ENCODE data around the gene SMIM33.
"Not testable (repeated sequence)": the region's sequence is repeated elsewhere in the genome, so short reads cannot be mapped to it uniquely, and the experiment has no call there.

SMIM33 gene

DNA sequence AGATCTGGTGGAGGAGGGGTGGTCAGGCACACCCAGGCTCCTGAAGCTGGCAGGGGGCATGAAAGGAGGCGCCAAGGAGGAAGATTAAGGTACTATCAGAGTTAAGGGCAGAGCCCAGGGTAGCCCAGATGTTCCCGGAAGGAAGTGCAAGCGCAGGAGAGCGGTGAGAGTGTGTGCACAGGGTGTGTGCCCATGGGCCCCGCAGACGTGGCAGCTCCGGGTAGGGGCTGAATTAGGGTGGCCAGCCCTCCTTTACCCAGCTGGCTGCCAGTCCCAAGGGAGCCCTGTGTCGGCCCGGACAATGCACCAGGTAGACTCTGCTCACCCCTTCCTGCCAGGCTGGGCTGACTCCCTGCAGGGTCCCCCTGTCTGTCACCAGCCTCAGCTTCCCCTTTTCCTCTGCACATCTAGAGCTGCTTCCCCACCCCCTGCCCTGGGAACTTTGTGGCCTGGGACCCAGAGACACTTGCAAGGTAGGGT, at the start of gene SMIM33:
SMIM33 (plus strand) TSS at position 184 of the 480 bp plus-strand sequence; CDS start at position 302, 118 bp downstream.
- DNase-seq (ENCODE audit: low spot score) = no peak

GRCh38 chr5:139422307-139422893, 48.4 kb upstream of the SMIM33 start:
- peak; percentile 74 for DNase-seq (ENCODE audit: low spot score)

GRCh38 chr5:139425497-139425896, 45.3 kb upstream of the SMIM33 start:
- no peak for DNase-seq (ENCODE audit: low spot score)

- peak; percentile 51 for DNase-seq (ENCODE audit: low spot score)
Observed at GRCh38 chr5:139426203-139426885, 44.5 kb upstream of the SMIM33 start.

DNA sequence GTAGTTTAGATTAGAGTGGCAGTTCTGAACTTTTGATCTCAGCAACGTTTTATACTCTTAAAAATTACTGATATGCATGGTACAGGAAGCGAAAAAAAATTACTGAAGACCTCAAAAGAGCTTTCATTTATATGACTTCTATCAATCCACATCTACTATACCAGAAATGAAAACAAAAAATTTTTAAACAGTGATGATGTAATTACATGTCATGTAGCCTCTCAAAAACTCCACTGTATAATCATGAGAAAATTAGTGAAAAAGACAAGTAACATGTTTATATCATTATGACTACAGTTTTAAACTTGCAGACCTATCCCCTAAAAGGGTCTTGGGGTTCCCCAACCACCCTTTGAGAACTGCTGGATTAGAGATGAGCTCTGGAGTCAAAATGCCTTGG, 40.8 kb upstream of the SMIM33 start:
- DNase-seq (ENCODE audit: low spot score) = no peak

DNA sequence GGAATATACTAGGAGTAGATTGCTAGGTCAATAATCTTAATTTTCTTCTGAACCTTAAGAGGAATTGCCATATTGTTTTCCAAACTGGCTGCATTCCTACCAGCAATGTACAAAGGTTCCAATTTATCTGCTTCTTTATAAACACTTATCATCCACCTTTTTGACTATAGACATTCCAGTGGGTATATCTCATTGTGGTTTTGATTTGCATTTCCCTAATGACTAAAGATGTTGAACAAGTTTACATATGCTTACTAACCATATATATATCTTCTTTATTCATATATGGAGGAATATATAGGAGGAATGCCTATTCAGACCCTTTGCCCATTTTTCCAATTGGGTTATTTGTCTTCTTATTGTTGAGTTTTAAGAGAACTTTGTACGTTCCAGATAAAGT, 39.1 kb upstream of the SMIM33 start:
- no peak for DNase-seq (ENCODE audit: low spot score)

DNA sequence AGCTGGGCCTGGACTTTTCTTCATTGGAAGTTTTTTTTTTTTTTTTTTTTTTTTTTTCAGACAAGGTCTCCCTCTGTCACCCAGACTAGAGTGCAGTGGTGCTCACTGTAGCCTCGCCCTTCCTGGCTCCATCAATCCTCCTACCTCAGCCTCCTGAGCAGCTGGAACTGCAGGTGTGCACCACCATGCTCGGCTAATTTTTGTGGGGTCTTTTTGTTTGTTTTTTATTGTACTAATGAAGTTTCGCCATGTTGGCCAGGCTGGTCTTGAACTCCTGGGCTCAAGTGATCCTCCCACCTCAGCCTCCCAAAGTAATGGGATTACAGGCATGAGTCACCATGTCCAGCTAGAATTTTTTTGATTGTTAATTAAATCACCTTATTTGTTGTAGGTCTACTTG, 35.1 kb upstream of the SMIM33 start:
- no peak for DNase-seq (ENCODE audit: low spot score)

GRCh38 chr5:139438707-139439012, 32.1 kb upstream of the SMIM33 start:
- DNase-seq (ENCODE audit: low spot score) = no peak

- DNase-seq (ENCODE audit: low spot score) = peak; percentile 83
Observed at GRCh38 chr5:139439013-139439903, 31.5 kb upstream of the SMIM33 start, which contains the start of gene DNAJC18. TSS of gene DNAJC18 (minus strand) at chr5:139439525. CDS start at chr5:139439445, 80 bp downstream.

DNA sequence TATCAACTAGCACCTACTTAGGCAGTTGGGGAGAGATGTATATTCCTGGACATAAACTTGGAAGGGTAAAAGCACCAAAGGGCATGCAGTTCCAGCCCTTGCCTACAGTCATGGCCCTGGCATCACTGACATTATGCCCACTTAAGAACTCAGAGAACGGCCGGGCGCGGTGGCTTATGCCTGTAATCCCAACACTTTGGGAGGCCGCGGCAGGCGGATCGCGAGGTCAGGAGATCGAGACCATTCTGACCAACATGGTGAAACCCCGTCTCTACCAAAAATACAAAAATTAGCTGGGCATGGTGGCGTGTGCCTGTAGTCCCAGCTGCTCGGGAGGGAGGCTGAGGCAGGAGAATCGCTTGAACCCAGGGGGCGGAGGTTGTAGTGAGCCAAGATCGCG, 30.4 kb upstream of the SMIM33 start:
- DNase-seq (ENCODE audit: low spot score) = not testable (repeated sequence)

GRCh38 chr5:139443831-139444453, 26.9 kb upstream of the SMIM33 start:
- DNase-seq (ENCODE audit: low spot score) = peak; percentile 55

DNA sequence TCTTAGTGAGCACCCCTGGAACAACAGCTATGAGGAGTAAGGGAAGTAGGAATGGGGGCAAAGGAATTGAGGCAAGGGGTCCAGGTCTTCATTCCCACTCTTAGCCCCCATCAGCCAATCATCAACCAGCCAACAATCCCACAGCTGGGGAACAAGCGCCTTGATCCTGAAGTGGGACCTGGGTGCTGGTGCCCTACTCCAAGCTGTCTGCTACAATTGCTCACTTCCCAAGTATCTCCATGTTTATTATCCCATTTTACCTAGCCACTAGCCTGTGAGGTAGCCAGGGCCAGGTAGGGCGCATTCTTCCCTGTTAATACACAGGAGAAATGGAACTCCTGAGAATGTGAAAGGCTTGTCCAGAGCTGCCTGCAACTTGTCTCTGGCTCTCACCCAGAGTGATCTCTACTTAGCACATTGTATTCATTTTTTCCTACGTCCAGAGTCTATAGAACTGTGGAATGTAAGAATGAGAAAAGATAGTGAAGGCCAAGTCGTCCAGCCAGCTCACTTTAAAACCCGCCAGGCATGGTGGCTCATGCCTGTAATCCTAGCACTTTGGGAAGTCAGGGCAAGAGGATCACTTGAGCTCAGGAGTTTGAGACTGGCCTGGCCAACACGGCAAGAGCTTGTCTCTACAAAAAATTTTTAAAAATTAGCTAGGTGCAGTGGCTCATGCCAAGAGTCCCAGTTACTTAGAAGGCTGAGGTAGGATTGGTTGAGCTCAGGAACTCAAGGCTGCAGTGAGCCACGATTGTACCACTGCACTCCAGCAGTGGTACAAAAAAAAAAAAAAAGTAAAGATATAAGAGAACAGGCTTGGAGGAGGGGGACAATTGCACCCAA, 25.3 kb upstream of the SMIM33 start:
- DNase-seq (ENCODE audit: low spot score) = no peak

DNA sequence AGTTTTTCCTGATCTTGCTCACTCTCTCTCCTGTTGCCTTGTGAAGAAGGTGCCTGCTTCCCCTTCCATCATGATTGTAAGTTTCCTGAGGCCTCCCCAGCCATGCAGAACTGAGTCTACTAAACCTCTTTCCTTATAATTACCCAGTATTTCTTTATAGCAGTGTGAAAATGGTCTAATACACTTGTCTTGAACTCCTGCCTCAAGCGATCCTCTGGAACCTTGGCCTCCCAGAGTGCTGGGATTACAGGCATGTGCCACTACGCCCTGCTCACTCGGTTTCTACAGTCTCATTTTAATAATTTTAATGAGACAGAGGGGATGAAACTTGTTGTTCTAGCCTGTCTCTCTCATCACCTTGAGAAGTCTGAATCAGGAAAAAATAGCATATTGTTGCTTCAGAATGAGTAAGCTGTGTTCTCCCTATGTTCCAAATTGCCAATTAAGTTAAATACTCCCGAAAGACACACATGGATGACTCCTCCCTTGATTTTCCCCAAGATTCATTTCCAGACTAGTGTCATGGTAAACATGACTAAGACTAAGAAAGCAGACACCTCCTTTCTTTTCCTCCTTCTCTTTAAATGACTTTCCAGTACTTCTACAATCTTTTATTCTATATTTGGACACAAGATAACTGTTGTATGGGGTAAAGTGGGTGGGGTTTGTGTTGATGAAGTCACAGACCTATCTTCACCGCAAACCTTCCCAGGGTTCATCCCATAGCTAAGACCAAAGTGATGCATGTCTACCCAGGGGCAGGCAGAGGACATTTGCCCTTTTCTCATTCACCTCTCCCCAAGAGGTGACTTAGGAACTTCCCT, 23.6 kb upstream of the SMIM33 start:
- no peak for DNase-seq (ENCODE audit: low spot score)

DNA sequence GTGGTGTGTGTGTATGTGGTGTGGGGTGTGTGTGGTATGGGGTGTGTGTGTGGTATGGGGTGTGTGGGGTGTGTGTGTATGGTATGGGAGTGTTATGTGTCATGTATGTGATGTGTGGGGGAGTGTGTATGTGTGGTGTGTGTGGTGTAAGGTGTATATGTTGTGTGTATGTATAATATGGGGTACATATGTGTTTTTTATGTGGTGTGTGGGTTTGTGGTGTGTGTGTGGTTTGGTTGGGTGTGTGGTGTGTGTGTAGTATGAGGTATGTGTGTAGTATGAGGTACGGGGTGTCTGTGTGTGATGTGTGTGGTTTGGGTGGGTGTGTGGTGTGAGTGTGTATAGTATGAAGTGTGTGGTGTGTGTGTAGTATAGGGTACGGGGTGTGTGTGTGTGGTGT, 19.6 kb upstream of the SMIM33 start:
- DNase-seq (ENCODE audit: low spot score) = no peak

DNA sequence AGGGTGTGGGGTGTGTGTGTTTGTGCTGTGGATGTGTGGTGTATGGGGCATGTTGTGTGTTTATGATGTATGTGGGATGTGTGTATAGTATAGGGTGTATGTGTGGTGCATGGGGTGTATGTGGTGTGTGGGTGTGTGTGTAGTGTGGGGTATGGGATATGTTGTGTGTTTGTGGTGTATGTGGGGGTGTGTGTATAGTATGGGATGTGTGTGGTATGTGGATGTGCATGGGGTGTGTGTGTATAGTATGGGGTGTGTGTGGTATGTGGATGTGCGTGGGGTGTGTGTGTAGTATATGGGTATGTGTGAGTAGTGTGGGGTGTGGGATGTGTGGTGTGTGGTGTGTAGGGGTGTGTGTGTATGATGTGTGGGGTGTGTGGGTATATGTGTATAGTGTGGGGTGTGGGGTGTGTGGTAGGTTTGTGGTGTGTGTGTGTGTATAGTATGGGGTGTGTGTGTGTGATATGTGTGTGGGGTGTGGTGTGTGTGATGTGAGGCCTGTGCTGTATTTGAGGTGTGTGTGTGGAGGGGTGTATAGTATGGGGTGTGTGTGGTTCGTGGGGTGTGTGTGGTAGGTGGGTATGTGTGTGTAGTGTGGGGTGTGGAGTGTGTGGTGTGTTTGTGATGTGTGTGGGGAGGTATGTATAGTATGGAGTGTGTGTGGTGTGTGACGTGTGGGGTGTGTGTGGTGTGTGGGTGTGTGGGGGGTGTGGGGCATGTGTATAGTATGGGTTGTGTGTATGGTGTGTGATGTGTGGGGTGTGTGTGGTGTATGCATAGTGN, 18.7 kb upstream of the SMIM33 start:
- no peak for DNase-seq (ENCODE audit: low spot score)

DNA sequence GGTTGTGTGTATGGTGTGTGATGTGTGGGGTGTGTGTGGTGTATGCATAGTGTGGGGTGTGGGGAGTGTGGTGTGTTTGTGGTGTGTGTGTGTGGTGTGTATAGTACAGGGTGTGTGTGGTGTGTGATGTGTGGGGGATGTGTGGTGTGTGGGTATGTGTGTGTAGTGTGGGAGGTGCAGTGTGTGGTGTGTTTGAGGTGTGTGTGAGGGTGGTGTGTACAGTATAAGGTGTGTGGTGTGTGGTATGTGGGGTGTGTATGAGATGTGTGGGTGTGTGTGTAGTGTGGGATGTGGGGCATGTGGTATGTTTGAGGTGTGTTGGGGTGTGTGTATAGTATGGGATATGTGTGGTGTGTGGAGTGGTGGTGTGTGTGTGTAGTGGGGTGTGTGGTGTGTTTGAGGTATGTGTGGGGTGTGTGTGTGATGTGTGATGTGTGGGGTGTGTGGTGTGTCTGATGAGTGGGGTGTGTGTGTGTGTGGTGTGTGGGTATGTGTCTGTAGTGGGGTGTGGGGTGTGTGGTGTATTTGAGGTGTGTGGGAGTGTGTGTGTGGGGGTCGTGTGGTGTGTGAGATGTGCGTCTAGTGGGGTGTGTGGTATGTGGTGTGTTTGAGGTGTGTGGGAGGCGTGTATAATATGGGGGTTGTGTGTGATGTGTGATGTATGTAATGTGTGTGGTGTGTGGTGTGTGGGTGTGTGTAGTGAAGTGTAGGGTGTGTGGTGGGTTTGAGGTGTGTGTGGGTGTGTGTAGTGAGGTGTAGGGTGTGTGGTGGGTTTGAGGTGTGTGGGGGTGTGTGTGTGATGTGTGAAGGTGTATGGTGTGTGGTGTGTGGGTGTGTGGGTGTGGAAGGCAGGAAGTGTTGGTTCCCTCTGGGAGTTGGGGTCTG, 16.9 kb upstream of the SMIM33 start:
- DNase-seq (ENCODE audit: low spot score) = no peak

DNA sequence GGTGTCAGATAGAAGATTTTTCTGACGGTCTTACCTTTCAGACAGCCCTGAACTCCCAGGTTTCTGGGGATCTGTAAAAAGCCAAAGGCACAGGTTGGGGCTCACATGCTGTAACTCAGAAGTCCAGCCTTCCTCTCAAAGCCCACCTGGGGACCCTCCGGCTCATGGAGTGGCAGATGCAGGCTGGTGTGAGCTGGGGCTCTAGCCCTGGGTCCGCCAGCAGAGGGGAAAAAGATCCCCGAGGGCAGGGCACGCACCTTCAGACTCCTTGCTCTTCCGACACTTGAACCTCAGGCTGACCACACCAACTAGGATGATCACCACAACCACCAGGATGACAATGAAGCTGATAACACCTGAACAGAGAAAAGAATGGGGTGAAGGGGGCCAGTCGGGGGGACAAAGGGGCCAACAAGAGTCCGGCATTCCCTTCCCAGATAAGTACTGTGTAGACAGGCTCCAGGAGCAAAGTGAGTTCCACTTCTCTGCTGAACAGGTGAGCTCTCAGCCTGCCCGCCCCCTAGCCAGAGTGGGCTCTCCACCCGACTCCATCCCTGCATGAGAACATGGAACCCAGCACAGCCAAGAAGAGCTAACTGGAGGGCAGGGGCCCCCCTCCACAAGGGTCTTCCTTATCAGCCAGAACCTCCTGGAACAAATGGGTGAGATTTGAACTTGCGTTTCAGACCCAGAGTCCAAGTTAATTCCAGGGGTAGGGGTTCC, 16.1 kb upstream of the SMIM33 start:
- no peak for DNase-seq (ENCODE audit: low spot score)

DNA sequence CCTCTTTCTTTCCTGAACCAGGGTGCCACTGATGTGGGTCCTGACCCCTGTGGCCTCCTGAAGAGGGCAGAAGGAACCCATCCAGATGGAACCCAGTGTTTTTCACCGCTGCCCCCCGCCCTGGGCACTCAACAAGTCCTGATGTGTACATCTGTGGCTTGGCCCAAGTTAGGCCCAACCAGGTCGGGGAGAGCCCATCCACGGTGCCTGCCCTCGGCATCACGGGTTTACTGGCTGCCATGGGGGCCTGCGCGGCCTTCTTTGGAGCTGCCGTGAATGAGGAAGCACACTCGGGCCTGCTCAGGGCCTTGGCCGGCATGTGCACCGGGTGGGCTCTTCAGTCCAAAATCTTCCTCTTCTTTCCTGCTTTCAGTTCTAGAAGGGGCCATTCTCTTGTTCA, 14.0 kb upstream of the SMIM33 start:
- no peak for DNase-seq (ENCODE audit: low spot score)
